Chondrocyte (in vitro differentiated cells): Measurements from ENCODE around the gene PAX7. TPM values are rescaled to one million over a fixed set of nuclear protein-coding genes. Genes with fewer than 3 reads are reported as not detected.

Source experiments
- DNase-seq: peaks from one replicate; pipeline ENCODE4 v3.0.0; 2021; ENCODE audit warnings: mixed read lengths, low spot score
- H3K27ac Mint-ChIP-seq: one replicate; pipeline ENCODE4 v1.8.0; 2021; ENCODE audit warnings: mild to moderate bottlenecking, moderate library complexity, mixed read lengths; ENCODE audit not compliant: unreplicated experiment
- H3K27me3 Mint-ChIP-seq: 2 replicates; pipeline ENCODE4 v1.8.0; 2021; ENCODE audit warnings: low read depth, mixed read lengths
- H3K36me3 Mint-ChIP-seq: 2 replicates; pipeline ENCODE4 v1.8.0; 2021; ENCODE audit warnings: low read depth, mixed read lengths
- H3K4me1 Mint-ChIP-seq: 2 replicates; pipeline ENCODE4 v1.8.0; 2021; ENCODE audit warnings: low read depth, mild to moderate bottlenecking, mixed read lengths
- H3K4me3 Mint-ChIP-seq: one replicate; pipeline ENCODE4 v1.8.0; 2021; ENCODE audit warnings: mild to moderate bottlenecking, moderate library complexity, mixed read lengths; ENCODE audit not compliant: unreplicated experiment
- H3K9me3 Mint-ChIP-seq: 2 replicates; pipeline ENCODE4 v1.8.0; 2021; ENCODE audit warnings: low read depth, mixed read lengths
- total RNA-seq: library from RNA; stranded (reverse); gene quantifications from 3 replicates; pipeline ENCODE4 v1.2.1, GENCODE V29; 2021
- TF ChIP-seq, protein P1 (sequence below): fragments of 200-600 bp; sonication (generic); IDR thresholded peaks from 2 replicates; pipeline ENCODE4 v1.5.0; 2021; ENCODE audit warnings: antibody characterized with exemption, mild to moderate bottlenecking, moderate library complexity

The PAX7 gene
- total RNA-seq, 1 donor from 2014 or later: not detected

GRCh38 chr1:18658831-18659230 lies 28.2 kb downstream of the PAX7 start:
- TF ChIP-seq, protein P1, sequence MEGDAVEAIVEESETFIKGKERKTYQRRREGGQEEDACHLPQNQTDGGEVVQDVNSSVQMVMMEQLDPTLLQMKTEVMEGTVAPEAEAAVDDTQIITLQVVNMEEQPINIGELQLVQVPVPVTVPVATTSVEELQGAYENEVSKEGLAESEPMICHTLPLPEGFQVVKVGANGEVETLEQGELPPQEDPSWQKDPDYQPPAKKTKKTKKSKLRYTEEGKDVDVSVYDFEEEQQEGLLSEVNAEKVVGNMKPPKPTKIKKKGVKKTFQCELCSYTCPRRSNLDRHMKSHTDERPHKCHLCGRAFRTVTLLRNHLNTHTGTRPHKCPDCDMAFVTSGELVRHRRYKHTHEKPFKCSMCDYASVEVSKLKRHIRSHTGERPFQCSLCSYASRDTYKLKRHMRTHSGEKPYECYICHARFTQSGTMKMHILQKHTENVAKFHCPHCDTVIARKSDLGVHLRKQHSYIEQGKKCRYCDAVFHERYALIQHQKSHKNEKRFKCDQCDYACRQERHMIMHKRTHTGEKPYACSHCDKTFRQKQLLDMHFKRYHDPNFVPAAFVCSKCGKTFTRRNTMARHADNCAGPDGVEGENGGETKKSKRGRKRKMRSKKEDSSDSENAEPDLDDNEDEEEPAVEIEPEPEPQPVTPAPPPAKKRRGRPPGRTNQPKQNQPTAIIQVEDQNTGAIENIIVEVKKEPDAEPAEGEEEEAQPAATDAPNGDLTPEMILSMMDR: no peak
- Mint-ChIP-seq H3K4me3 (no peak overlapping the region), H3K27ac (no peak overlapping the region), H3K4me1 (no peaks in the 10 kb centered on the region), H3K9me3 (no peaks in the 10 kb centered on the region), H3K36me3 (no peaks in the 10 kb centered on the region), H3K27me3 (peaks cover 69% of the 10 kb centered on the region)
- DNase-seq: no peak

DNA sequence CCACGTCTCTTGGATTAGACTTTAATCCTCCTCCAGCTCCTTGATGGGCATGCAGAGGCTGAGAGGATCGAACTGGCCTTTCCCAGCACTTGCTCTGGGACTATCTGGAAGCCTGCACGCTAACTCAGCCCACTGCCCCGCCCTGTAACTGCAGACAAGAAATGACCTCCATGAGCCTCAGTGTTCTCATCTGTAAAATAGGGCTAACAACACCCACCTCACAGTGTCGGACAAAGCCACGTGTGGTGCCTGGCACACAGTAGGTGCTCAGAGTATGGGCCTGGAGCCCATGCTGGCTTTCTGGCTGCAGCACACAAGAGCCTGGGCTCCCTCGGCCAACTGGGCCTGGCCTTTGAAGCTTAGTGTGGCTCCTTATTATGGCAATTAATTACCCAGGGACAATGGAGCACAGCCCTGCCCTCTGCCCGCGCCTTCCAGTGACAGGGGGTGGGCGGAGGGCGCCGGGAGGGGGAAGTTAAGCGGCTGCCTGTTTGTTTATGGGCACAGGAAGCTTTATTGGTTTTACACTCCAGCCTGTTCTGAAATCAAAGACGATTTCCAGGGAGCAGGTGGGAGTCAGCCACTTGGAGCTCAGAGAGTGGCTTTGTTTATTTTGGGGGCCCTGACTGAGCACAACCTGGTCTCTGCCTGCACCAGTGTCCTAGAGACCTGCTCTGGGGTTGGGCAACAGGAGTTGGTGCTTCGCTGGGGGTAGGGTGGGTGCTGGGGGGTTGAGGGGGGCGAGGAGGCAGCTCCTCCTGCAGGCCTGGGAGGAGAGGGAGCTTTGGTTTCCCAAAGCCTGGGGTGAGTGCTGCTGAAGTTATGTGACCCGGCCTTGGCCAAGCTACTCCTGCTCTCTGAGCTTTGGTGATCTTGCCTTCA lies 31.0 kb downstream of the PAX7 start:
- H3K4me3 Mint-ChIP-seq: no peak overlapping the region
- H3K36me3 Mint-ChIP-seq: no peaks in the 10 kb centered on the region
- TF ChIP-seq, protein P1: no peak
- H3K27ac Mint-ChIP-seq: no peak overlapping the region
- H3K9me3 Mint-ChIP-seq: no peaks in the 10 kb centered on the region
- H3K27me3 Mint-ChIP-seq: peaks cover 58% of the 10 kb centered on the region
- no peak for DNase-seq
- no peaks in the 10 kb centered on the region for H3K4me1 Mint-ChIP-seq

- H3K27me3 Mint-ChIP-seq: peaks cover 58% of the 10 kb centered on the region
- no peak overlapping the region for H3K4me3 Mint-ChIP-seq
- H3K4me1 Mint-ChIP-seq: no peaks in the 10 kb centered on the region
- no peaks in the 10 kb centered on the region for H3K36me3 Mint-ChIP-seq
- TF ChIP-seq, protein P1: no peak
- no peak overlapping the region for H3K27ac Mint-ChIP-seq
- no peaks in the 10 kb centered on the region for H3K9me3 Mint-ChIP-seq
- no peak for DNase-seq
Measured at GRCh38 chr1:18662286-18662639, 31.6 kb downstream of the PAX7 start.

- H3K4me1 Mint-ChIP-seq: no peaks in the 10 kb centered on the region
- no peaks in the 10 kb centered on the region for H3K36me3 Mint-ChIP-seq
- DNase-seq: no peak
- peaks cover 35% of the 10 kb centered on the region for H3K27me3 Mint-ChIP-seq
- no peak overlapping the region for H3K27ac Mint-ChIP-seq
- H3K4me3 Mint-ChIP-seq: no peak overlapping the region
- TF ChIP-seq, protein P1: no peak
- H3K9me3 Mint-ChIP-seq: no peaks in the 10 kb centered on the region
Measured at GRCh38 chr1:18666317-18666920, 35.8 kb downstream of the PAX7 start.

GRCh38 chr1:18667333-18667732 lies 36.7 kb downstream of the PAX7 start:
- DNase-seq: no peak
- no peak overlapping the region for H3K4me3 Mint-ChIP-seq
- no peaks in the 10 kb centered on the region for H3K9me3 Mint-ChIP-seq
- TF ChIP-seq, protein P1: no peak
- no peaks in the 10 kb centered on the region for H3K36me3 Mint-ChIP-seq
- peaks cover 35% of the 10 kb centered on the region for H3K27me3 Mint-ChIP-seq
- H3K4me1 Mint-ChIP-seq: no peaks in the 10 kb centered on the region
- H3K27ac Mint-ChIP-seq: no peak overlapping the region
